ENCODE data around the gene COL19A1.

GRCh38 chr6:70134542-70134941 is 268.2 kb downstream of the COL19A1 start:
- TF ChIP-seq CTCF (conservative IDR thresholded peaks at IDR 0.05; ENCODE audit: low read length) (no peak), EZH2phosphoT487 (IDR thresholded peaks at IDR 0.05; ENCODE audit: borderline replicate concordance) (no peak)

Data from Loucy (cell line).